Measurements from ENCODE around the gene CHRNA7.

DNA sequence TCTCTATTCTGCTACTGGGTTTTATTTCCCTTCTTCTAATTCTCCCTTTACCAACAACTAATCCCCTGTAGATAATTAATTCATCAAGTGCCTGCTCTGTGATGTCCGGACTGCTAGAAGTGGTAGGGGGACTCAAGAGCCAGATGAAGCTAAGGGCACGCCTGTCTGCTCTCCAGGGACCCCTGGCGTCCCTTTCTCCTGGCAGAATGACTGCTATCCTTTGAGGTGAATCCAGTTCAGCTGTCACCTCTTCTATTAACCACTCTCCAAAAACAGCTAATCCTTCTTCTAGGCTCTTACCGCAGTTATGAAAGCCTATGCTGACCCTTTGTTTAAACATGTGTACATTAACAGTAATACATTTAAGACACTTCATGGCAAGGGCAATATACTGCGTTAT, 1.4 kb upstream of the CHRNA7 start:
- TF ChIP-seq, protein P1, sequence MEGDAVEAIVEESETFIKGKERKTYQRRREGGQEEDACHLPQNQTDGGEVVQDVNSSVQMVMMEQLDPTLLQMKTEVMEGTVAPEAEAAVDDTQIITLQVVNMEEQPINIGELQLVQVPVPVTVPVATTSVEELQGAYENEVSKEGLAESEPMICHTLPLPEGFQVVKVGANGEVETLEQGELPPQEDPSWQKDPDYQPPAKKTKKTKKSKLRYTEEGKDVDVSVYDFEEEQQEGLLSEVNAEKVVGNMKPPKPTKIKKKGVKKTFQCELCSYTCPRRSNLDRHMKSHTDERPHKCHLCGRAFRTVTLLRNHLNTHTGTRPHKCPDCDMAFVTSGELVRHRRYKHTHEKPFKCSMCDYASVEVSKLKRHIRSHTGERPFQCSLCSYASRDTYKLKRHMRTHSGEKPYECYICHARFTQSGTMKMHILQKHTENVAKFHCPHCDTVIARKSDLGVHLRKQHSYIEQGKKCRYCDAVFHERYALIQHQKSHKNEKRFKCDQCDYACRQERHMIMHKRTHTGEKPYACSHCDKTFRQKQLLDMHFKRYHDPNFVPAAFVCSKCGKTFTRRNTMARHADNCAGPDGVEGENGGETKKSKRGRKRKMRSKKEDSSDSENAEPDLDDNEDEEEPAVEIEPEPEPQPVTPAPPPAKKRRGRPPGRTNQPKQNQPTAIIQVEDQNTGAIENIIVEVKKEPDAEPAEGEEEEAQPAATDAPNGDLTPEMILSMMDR (conservative IDR thresholded peaks at IDR 0.05 in 1 of 2, IDR thresholded peaks at IDR 0.05 in 1 of 2; ENCODE audit: low read depth in 1 of 2, low read length in 2 of 2), result no peak
- TF ChIP-seq EZH2 (IDR thresholded peaks at IDR 0.05; ENCODE audit: low read length, missing control alignments), result no peak

All from fibroblast of lung (primary cell).